Stimulated activated CD4-positive, alpha-beta T cell treated with anti-CD3 and anti-CD28 coated beads, Interleukin-4, amount 100 ng/mL, for 4 hours (primary cell): Measurements from ENCODE around the gene ZBED4.

Source experiments
- DNase-seq, 2 experiments: peaks; one replicate each; pipeline ENCODE4 v3.0.0-alpha.2; 2020

The ZBED4 gene

DNA sequence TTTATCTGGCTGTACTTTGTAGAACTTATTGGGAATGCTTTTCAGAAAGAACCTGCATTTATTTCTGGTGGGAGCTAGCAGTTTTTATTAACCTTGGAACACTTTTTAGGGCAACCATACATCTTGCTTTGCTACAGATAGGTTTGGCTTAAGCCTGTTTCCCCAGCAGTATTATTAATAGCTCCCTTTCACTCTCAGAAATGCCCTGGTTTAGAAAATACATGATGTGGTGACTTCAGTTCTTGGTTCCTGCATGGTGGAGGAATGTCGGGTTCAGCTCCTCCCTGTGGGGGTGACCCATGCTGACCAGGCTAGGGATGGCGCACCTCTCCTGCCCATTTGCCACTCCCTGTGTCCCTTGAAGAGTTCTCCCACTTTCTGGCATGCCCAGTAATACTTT, 28.2 kb downstream of the ZBED4 start:
- no peak for DNase-seq

DNA sequence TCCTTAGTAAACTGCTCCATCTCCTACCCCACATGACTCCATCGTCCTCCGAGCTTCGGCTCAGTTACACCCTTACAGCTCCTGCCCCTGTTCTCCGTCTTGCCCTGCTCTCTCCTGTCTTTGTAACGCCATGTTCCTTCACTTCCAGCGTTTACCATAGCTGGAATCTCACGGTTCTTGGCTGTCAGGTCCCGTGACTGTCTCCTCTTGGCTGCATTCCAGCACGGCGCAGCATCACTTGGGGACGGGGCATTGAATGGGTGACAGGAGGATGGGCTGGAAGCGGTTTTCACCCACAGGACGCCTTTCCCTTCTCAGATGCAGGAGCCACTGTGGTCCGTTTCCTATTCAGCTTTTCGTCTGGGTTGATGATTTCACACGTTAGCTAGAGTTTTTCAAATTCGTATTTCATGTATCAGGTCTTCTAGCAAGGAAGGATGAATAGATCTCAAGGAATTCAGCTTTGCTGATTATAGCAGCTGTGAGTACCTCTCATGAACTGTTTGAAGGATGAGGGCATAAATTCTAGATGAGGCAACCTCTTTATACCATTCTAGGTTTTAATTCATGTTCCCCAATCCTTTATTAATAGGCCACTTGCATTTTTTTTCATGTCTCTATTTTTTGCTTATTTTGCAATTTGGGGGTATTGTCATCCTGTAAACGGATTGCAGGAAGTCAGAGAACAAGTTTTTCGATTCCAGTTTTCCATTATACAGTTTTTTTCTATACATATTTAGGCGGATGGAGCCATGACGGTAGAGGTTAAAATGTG, 29.1 kb downstream of the ZBED4 start:
- DNase-seq = no peak

DNA sequence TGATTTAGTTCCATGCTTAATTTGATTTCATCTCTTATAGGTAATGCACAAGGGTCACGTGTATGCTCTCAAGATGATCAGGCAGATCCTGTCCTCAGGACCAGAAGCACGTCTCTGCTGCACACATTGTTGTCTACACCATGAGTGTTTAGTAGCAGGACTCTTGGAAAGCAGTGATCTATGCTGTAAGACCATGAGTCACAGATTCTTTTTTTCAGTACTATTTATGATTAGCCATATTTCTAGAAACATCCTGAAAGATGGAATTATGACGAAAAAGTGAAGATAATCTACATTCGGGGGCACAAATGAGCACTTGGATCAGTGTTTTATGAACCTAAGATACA, 29.6 kb downstream of the ZBED4 start:
- no peak for DNase-seq

DNA sequence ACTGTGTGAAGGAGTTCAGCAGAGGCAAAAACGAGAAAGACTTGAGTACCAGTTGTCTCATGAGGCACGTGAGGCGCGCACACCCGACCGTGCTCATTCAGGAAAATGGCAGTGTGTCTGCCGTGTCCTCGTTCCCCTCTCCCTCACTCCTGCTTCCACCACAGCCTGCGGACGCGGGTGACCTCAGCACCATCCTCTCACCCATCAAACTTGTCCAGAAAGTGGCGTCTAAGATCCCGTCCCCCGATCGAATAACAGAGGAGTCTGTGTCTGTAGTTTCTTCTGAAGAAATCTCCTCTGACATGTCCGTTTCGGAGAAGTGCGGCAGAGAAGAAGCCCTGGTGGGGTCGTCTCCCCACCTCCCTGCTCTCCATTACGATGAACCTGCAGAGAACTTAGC, 30.4 kb downstream of the ZBED4 start:
- DNase-seq = no peak

DNA sequence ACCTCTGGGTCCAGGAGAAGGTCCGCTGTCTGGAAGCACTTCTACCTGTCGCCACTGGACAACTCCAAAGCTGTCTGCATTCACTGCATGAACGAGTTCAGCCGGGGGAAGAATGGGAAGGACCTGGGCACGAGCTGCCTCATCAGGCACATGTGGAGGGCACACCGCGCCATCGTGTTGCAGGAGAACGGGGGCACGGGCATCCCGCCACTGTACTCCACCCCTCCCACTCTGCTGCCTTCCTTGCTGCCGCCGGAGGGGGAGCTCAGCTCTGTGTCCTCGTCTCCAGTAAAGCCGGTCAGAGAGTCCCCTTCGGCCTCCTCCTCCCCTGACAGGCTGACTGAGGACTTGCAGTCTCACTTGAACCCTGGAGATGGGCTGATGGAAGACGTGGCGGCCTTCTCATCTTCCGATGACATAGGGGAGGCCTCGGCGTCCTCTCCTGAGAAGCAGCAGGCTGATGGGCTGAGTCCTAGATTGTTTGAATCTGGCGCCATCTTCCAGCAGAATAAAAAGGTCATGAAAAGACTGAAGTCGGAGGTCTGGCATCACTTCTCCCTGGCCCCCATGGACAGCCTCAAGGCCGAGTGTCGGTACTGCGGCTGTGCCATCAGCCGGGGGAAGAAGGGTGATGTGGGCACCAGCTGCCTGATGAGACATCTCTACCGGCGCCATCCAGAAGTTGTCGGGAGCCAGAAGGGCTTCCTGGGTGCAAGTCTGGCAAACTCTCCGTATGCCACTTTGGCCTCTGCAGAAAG, 31.0 kb downstream of the ZBED4 start:
- no peak for DNase-seq

DNA sequence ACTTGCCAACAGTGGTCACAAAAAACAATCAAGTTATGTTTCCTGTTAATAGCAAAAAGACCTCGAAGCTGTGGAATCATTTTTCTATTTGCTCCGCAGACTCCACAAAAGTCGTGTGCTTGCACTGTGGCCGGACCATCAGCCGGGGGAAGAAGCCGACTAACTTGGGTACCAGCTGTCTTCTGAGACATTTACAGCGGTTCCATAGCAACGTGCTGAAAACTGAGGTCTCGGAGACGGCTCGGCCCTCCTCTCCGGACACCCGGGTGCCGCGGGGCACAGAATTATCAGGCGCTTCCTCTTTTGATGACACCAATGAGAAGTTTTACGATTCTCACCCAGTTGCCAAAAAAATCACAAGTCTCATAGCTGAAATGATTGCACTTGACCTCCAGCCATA, 31.6 kb downstream of the ZBED4 start:
- no peak for DNase-seq

DNA sequence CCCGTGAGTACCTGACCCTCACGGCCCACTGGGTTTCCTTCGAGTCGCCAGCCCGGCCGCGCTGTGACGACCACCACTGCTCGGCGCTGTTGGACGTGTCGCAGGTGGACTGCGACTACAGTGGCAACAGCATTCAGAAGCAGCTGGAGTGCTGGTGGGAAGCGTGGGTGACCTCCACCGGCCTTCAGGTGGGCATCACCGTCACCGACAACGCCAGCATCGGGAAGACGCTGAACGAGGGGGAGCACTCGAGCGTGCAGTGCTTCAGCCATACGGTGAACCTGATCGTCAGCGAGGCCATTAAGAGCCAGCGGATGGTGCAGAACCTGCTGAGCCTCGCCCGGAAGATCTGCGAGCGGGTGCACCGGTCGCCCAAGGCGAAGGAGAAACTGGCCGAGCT, 32.2 kb downstream of the ZBED4 start:
- no peak for DNase-seq

DNA sequence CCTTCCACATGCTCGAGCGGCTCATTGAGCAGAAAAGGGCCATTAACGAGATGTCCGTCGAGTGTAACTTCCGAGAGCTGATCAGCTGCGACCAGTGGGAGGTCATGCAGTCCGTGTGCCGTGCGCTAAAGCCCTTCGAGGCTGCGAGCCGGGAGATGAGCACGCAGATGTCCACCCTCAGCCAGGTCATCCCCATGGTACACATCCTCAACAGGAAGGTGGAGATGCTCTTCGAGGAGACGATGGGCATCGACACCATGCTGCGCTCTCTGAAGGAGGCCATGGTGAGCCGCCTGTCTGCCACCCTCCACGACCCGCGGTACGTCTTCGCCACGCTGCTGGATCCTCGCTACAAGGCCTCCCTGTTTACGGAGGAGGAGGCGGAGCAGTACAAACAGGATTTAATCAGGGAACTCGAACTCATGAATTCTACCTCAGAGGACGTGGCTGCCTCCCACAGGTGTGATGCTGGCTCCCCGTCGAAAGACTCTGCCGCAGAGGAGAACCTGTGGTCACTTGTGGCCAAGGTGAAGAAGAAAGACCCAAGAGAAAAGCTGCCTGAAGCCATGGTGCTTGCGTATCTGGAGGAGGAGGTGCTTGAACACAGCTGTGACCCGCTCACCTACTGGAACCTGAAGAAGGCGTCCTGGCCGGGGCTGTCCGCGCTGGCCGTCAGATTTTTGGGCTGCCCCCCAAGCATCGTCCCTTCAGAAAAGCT, 32.9 kb downstream of the ZBED4 start:
- DNase-seq = no peak

DNA sequence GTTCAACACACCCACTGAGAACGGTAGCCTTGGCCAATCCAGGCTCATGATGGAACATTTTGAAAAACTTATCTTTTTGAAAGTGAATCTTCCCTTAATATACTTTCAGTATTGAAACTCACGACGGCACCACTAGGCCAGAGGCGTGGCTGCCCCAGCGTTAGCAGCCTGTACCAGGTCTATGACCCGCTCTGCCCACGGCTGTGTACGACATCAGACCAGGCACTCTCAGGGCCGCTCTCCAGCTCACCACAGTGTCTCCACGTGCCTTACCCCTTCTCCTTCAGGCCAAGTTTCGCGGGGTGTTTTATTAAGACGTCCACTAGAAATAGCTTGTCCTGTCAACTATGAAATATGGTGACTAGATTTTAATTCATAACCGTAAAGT, 33.4 kb downstream of the ZBED4 start:
- DNase-seq = no peak

DNA sequence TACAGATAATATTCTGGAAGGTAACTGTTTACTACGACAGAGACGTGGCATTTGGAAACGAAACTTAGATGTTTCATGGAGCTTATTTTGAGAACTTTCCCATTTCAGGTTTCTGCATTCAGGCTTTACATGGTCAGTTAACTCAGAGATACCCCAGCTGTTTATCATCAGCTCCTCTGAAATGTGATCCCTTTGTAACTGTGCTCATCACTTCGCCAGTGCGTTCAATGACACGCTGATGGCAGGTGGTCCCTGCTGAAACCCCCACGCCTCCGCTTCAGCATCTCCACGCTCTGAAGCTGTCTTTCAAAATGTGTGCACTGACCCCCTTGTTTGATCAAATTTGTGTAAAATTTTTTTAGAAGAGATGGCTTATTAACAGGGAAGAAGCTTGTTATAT, 34.1 kb downstream of the ZBED4 start:
- DNase-seq = no peak

DNA sequence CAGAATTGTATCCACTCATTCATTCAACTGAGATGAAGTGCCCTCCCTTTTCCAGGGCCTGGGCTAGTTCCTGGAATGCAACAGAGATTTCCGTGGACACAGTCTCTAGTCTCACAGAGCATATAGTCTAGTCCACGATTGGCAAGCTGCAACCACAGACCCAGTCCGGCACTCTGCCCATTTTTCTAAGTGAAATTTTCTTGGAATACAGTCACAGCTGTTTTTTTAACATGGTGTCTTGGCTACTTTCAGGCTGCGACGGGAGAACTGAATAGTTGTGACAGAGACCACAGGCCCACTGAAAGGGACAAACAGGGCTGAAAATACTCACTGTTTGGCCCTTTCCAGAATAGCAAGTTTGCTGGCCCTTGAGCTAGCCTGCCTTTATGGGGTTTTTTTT, 35.4 kb downstream of the ZBED4 start:
- no peak for DNase-seq

DNA sequence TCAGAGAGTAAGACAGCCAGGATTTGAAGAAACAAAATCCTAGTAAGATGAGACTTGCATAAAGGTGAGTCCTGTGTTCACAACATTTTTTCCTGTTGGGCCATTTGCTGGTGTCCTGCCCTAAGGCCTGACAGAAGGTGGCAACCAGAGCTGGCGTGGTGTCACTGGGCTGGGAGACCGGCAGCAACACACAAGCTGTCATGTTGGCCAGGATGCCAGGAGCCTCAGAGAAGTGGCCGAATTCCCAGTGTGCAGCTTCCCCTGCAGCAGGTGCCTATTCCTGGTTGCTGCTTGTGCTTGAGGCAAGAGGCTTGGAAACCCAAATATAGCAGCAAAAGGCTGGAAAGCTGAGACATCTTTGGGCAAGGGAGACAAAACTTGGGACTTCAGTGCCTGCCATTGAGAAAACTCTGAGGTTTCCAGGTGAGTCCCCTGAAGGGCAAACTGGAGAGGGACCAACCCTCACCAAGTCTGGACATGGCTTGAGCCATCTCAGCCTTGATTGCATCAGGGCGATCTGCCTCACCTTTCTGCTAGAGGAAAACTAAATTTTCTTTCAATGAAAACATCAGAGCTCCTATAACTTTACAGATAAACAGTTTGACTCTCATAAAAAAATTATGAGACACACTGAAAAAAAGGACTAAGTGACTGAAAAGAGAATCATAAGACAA, 38.7 kb downstream of the ZBED4 start:
- no peak for DNase-seq

DNA sequence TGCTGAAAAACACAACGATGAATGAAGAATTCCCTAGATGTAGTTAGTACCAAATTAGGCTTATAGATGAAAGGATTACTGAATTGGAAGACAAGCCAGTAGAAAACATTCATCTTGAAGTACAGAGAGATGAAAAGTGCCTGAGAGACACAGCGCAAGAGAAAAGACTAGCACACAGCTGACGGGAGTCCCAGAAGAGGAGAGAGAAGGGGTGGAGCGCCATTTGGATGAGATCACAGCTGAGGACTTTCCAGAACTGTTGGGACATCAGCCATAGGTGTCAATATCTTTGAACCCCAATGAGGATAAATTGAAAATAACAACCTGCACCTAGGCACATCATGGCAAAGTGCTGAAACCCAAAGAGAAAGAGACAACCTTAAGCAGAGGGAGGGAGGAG, 39.4 kb downstream of the ZBED4 start:
- DNase-seq = no peak

DNA sequence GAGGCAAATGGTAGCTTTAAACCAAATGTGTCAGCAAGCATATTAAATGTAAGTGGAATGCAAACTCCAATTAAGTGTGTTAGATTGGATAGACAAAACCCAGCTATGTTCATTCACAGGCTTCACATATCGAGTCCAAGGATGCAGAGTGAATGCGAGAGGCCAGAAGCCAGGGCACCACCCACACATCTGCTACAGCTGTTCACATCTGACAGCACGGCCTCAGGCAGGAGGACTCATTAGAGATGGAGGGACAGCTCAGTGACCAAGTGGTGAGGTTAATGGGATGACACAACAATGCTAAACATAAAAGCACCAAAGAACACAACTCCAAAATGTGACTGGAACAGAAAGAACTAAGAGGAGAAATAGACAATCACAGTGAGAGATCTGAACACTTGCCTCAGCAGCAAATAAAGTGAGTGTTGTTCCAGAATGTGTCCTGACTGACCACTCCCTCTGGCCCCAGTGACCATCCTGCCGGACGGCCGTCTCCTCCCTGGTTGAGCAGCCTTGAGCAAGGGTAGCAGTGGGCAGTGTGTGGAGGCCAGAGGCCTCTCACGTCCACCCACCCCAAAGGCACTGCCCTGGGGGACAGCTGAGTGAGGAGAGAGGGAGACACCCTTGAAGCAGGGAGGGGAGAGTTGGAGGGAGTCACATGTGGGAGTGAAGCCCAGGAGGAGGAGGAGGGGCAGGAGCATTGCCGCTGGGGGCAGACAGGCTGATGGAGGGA, 40.8 kb downstream of the ZBED4 start:
- DNase-seq = no peak

DNA sequence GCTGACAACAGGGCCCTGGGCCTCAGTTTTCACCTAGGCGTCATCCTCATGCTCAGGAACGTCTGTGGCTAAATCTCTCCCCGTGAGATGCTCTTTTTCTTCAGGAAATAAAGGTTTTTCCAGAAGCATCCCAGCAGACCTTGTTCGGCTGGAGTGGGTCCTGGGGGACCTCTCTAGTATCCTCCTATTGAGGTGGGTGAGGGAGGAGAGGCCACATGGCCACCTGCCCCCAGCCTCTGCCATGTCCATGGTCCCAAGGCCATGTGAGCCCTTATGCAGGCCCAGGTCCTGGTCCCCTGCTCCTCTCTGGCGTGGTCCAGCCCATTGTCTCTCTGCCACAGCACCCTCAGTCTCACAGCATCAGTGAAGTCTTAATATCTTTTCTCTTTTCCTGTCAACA, 42.6 kb downstream of the ZBED4 start:
- DNase-seq = no peak

DNA sequence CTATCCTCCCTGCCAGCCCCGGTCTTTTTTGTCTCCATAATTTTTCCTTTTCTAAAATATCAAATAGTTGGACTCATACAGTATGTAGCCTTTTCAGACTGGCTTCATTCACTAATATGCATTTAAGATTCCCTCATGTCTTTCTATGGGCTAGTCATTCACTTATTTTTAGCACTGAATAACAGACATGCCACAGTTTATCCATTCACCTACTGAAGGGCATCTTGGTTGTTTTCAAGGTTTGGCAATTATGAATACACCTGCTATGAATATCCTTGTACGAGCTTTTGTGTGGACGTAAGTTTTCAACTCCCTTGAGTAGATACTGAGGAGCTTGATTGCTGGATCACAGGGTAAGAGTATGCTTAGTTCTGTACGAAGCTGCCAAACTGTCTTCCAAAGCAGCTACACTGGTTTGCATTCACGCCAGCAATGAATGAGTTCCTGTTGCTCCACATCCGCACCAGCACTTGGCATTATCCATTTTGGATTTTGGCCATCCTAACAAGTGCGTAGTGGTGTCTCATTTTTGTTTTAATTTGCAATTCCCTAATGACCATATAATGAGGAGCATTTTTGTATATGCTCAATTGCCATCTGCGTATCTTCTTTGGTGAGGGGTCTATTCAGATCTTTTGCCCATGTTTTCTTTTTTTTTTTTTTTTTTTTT, 43.5 kb downstream of the ZBED4 start:
- no peak for DNase-seq

DNA sequence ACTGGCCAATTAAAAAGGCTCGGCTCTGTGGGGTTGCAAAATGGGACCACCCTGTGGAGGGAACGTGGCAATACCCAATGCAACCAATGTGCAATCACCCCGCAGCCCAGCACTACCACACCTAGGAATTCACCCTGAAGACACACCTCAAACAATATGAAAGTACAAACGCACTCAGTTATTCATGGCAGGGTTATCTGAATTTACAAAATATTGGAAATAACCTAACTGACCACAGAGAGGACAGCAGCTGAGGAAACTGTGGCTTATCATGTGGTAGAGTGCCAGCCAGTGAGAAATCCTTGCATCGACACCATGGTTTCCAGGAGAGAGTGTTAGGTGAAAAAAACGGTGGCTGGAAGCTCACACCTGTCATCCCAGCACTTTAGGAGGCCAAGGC, 45.9 kb downstream of the ZBED4 start:
- DNase-seq = no peak

DNA sequence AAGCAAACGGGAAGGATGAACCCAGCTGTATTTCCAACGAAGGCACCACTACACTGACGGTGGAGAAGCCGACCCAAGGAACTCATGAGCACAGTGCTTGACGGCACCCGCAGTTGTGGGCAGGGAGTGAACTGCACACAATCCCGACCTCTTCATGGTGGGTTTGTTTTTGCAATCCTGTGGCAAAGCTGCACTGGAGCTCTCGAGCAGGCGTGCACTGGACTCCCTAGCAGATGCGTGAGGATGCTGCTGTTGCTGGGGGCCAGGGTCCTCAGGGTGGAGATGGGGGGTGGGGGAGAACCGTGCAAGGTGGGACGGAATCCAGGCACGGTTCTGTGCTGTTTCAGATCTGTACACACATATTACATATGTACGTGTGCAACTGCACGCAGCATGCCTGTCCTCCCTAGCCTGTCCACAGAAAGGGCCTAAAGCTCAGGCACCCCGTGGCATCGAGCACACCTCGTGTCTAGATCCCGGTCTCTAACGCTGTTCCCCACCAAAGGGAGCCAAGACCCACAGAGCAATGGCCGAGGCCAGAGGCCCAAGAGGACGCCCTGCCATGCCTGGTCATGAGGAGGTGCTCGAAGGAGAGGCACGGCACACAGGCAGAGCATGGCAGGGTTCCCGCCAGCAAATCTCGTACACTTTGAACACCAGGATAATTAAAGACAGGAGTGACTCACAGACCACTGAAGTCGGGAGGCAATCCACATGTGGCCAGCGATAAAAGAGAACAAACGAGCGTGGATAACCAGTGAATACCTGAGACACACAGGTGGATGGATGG, 47.0 kb downstream of the ZBED4 start:
- no peak for DNase-seq

DNA sequence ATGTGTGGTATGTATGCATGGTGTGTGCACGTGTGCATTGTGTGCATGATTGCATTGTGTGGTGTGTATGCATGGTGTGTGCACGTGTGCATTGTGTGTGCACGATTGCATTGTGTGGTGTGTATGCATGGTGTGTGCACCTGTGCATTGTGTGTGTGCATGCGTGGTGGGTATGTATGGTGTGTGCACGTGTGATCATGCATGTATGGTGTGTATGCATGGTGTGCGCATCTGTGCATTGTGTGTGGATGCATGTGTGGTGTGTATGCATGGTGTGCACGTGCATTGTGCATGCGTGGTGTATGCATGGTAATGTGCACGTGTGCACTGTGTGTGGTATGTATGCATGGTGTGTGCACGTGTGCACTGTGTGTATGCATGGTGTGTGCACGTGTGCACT, 47.8 kb downstream of the ZBED4 start:
- no peak for DNase-seq

DNA sequence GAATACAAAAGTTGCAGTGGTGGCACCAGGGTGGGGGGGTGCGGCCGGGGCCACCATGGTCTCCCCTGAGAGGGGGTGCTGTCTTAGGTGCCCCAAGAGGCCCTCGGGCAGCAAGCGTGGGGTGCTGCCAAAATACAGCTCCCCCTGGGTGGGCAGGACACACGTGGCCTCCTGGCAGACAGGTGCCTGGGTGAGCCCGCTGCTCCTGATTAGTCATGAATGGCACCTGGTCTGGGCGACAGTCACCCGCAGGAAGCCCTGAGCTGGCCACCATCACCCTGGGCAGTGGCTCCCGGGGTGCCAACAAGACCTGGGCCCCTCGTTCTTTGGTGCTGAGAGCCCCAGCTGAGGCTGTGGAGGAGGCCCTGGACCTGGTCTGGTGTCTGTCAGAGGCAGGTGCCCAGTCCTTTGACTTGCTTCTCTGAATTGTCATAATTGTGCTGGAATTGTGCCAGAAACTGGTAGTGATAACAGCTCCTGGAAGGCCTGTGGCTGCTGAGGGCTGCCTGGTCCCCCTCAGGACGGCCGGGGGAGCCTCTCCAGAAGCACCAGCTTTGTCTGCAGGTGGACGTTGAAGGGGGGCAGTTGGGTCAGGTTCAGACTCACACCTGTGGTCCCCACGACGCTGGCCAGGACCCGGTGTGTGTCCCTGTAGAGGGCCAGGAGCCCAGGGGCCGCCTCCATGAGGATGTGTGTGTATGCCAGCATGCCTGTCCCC, 49.8 kb downstream of the ZBED4 start:
- DNase-seq = no peak

DNA sequence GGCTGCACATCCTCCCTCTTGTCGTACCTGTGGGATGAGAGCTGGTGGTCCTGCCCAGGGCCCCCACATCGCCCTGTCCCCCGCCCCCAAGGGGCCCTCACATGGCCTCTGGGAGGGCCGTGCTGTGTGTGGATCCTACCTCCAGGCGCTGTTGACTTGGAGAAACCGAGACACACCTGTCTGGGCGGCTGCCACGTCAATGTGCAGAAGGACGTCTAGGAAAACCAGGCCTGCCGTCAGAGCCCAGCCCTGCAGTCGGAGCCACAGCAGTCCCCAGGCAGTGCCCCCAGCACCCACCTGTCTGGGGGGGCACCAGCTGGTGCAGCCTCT, 50.4 kb downstream of the ZBED4 start:
- no peak for DNase-seq
